GM21529 (cell line): Measurements from ENCODE around the gene TCF7L2.

Source experiments
- ATAC-seq: cut with Tn5 transposase; IDR thresholded peaks from one replicate; pipeline ENCODE4 v1.9.1; 2021; ENCODE audit not compliant: unreplicated experiment

TCF7L2 gene

DNA sequence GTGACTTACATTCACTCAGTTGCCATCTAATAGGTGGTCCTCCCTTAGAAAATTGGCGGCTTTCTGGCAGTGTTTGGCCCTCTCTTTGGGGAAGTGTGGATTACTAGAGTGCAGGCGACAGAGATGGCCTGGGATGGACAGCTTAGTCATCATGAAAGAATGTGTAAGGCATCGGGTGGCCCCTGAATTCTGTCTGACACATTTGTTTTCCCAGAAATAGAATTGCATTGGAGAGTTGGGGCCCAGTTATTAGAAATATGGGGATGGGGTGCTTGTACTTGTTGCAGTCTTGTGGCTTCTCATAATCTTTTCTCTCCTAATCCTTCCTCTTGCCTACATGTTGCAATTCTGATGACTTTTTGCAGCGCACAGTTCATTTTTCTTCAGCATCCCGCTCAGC, 13.8 kb downstream of the TCF7L2 start:
- no peak for ATAC-seq

DNA sequence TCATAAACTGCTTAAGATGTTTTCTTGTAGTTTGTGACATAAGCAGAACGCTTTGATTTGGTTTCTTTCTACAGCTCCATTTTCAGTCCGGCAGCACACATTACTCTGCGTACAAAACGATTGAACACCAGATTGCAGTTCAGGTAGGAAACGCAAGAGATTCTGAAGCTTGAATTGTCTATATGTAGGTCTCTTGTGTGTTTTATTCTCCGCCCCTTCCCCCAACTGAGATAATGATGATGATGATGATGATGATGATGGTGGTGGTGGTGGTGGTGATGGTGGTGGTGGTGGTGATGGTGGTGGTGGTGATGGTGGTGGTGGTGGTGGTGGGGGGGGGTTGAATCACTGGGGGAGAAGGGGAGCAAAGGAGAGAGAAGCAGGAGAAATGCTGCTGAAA, 14.4 kb downstream of the TCF7L2 start:
- no peak for ATAC-seq

DNA sequence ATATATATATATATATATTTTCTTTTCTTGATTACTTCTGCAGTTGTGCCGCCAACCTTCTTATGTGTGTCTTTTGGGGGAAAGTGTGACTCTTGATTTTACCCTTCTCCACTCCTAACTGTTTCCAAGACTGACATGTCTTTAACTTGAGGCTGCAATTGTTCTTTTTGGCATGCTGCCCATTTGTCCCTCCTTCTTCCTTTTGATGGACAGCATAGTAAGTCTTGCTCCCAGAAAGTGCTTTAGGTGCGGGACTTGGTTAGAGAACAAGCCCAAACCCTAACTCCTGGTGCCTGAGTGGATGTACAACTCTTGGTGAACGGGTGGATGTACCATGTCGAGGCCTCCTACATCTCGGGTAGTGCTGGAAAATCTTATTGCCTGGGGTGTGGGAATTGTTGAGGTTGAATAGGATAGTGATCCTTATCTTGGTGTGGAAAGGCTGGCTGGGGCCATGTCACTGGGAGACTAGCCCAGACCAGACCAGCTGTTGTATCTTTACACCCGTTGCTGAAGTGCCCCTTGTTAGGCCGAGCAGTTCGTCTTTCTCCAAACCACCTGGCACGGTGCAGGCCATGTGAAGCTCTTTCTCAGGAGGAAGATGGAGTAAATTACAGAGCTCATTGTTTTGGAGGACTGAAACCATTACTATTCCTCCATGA, 16.3 kb downstream of the TCF7L2 start:
- ATAC-seq: no peak

GRCh38 chr10:112967200-112967599, 17.2 kb downstream of the TCF7L2 start:
- ATAC-seq: no peak

GRCh38 chr10:112969131-112969530, 19.1 kb downstream of the TCF7L2 start:
- ATAC-seq: no peak

DNA sequence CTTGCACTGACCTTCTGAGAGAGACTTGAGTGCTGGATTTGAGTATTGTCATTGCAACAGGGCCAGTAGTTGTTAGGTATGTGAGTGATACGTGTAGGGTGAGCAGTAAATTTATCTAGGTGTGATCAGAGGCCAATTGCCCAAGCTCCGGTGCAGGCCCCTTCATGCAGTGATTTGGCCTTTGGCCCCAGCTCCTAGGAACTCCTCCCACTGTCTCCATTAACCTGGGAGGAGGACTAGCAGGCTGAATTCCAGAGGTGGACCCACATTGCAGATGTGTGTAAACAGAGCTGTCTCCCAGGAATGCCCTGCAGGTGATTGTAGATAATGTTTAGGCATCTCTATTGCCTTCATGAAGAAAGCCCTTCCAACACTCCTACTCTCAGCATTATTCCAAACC, 19.5 kb downstream of the TCF7L2 start:
- ATAC-seq: no peak

- ATAC-seq: no peak
Observed at GRCh38 chr10:112970021-112970420, 20.0 kb downstream of the TCF7L2 start.

DNA sequence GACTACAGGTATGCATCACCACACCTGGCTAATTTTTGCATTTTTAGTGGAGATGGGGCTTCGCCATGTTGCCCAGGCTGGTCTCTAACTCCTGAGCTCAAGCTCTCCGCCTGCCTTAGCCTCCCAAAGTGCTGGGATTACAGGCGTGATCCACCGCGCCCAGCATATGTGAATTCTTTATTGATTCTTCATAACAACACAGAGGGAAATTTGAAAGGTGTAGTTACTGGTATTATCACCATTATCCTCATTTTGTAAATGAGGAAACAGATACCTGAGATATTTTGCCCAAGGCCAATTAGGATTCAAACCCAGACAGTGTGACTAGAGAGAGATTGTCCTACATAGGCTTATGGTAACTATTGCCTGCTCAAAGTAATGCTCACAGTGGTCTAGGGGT, 22.6 kb downstream of the TCF7L2 start:
- no peak for ATAC-seq

- ATAC-seq: no peak
Observed at GRCh38 chr10:112973046-112973445, 23.0 kb downstream of the TCF7L2 start.

DNA sequence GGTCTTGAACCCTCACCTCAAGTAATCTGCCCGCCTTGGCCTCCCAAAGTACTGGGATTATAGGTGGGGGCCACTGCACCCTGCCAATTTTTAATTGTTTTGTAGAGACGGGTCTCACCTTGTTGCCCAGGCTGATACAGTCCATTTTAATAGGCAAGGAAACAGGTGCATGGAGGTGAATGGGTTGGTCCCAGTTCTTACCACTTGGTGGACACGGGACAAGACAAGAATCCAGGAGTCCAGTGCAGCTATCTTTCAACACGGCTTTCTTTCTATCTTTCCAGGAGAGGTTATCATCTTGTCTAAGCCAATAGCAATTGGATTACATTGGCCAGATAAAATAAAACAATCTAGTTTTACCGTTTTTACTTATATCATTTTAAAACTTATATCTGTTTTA, 23.8 kb downstream of the TCF7L2 start:
- ATAC-seq: no peak

GRCh38 chr10:112977426-112977898, 27.4 kb downstream of the TCF7L2 start:
- ATAC-seq: no peak

DNA sequence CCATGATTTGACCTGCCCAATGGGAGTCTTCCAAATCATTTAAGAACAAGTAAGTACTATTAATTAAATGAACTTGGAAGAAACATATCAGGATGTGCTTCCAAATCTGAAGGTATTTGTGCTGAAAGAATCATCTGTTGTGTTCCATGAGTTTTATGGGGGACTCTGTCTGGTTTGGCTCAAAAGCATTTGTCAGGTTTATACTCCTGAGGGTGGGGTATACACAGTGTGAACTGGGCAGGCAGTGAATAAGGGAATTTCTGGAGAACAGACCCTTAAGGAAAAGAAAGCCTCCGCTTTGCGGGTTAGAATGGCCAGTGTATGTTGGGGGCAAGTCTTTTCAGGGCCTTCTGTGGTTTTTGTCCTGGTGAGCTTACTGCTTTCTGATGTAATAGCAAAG, 29.9 kb downstream of the TCF7L2 start:
- ATAC-seq: no peak

DNA sequence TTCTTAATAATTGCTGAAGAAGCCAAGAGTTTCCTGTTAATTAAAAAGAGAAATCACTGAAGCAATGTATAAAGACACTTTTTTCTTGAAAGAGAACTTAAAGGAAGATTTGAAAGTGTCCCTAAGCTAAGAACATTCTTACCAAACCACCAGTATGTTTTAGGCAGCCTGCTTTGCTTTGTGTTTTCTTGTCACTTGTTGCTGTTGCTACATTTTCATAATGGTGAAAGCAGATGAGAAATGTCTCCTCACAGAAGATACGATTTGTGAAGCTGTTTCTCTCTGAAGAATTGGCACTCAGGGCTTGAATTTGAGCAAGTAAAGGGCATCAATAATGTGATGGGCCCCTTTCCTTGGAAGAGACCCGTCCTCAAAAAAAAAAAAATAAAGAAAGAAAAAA, 30.9 kb downstream of the TCF7L2 start:
- ATAC-seq: no peak

DNA sequence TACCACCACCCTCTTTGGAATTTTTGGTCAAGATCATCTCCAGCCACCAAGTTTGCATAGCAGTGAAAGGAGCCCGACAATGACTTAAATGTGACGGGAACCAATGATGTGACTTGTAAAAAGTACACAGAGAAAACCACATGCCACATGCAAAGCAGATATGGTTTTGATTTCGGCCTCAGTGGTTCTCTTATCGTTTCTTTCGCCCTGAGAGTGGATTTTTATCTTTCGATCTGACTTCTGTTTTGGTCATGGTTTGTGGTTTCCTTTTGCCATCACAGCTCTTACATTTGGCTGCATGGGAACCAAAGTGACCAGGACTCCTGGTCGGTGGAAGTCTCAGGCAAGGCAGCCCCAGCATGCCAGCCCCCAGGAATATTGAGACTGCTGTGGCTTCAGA, 31.5 kb downstream of the TCF7L2 start:
- ATAC-seq: peak; percentile 98

DNA sequence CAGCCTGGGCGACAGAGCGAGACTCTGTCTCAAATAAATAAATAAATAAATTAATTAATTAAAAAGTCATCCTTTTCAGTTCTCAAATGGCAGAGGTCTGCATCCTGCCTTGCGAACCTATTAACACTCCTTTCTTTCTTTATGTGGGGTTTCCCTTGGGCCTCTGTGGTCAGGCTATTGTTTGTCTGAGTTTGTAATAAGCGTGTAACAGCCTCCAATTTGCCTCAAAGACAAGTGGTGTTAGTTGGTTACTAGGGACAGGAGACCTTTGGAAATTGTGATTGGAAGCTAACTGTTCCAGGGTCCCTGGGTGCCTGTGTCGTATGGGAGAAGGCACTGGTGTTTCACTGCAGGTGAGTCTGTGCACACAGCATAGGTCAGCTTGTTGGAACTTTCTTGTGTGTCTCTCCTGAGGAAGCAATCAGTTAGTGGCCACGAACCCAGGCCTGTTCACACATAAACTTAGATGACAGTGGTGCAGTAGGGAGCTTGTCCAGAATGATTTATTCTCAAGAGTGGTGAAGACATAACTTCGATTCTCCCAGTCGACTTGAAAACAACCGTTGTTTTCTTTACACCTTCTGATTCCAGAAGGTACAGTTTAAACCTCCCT, 33.5 kb downstream of the TCF7L2 start:
- no peak for ATAC-seq

DNA sequence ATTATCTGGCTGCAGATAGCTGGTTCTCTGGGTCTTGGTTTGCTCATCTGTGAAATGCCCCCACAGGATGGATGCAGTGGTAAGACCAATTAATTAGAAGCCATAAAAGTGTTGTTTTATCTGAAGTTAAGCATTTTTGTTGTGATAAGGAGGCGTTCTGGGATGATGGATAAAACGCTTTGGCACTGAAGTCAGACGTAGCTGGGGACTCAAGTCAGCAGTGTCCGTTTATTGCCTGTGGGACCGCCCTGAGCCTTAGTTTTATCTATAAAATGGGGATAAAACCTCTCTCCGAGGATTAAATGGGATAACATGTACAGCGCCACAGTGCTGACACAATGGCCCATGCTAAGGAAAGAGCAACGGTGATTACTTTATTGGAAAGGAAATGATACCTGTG, 34.7 kb downstream of the TCF7L2 start:
- ATAC-seq: no peak

DNA sequence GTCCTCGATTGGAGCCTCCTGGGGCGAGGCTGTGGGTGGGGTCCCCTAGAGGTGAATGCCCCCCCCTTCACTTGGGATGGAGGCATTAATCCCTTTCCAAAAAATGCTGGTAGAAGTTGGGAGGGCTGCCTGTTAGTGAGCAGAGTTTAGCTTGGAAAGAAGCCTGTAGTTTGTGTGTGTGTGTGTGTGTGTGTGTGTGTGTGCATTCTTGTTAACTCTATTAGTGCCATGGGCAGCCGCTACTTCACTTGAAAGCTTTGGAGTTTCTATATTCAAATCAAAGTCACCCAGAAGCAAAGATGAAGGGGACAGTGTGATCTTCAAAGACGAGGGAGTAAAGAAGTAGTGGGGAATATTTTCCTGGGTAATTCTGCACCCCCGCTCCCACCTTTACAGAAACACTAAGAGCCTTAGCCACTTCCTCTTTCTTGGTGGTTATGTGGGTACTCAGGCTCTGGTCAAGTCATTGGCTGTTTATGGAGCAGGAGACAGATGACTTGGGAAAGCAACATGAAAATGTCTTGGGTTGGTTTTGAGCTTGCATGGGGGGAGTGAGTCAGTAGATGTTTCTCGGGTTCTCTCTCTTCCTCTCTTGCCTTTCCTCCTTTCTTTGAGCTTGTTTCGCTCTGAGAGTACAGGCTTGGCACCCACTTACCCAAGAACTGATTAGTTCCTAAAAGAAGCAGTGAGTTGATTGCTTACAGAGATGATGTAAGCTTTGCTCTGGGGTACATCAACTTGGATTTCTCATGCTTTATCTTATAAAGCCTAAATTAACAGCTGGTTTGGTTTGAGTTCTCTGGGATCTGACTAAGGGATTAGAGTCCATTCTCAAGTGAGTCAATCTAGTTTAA, 35.9 kb downstream of the TCF7L2 start:
- no peak for ATAC-seq

DNA sequence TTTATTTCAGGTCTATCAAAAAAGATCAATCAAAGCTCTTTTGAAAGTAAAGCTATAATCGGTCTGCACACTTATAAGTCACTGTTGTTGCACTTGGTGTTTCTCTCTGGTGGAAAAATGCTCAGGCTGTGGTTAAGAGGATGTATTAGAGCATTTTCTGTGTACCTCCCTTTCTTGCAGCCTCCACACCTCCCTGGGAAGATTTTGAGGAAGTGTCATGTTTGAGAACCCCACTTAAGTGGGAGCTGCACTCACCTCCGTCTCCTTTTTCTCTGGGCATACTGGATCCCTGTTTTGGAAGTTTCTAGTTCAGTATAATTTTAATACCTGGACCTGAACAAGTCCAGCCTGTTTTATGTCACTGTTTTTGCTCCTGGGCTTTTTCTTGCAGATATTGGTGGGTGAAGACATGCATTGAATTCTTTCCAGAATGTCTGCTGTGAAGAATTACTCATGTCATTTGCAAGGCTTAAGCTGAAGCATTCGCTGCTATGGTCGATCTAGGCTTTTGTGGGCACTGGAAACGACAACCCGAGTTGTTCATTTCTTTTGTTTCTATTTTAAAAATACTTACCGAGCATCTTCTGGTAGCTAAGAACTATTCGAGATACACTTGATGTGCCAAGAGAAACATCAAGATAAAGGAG, 36.6 kb downstream of the TCF7L2 start:
- no peak for ATAC-seq

- no peak for ATAC-seq
Observed at GRCh38 chr10:112988839-112989406, 38.9 kb downstream of the TCF7L2 start.

DNA sequence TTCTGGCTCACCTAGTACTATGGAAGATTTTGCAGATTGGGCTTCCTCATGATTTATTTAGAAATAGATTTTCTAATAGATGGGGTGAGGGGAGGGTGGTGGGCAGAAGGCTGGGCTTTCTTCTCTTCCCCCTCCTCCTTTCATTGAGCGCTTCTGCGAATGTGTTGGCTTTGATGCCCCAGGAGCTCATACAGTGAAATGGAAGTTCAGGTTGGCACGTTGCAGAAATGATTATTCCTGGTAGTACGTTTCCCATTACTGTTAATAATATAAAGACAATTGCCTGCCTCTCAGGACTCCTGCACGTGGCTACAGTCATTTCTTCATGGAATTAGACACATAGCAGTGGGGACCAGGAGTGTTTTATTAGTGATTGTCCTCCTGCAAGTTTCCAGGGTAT, 39.8 kb downstream of the TCF7L2 start:
- no peak for ATAC-seq

DNA sequence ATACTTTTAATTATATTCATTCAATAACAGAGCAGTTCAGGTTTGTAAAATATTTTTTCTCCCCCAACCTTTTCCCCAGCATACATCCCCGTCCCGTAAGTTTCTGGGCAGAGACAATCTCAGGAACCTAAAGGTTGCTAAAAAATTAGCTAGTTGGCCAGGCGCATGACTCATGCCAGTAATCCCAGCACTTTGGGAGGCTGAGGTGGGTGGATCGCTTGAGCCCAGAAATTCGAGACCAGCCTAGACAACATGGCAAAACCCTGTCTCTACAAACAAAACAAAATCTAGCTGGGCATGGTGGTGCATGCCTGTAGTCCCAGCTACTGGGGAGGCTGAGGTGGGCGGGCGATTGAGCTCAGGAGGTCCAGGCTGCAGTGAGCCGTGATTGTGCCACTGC, 40.2 kb downstream of the TCF7L2 start:
- ATAC-seq: no peak
